Lower leg skin (tissue), 3 donors: ENCODE measurements around the gene CTRB1.

Experiments used
- CTCF ChIP-seq, 3 donors: fragments of 450-650 bp; IDR thresholded peaks; one replicate each; pipeline ENCODE4 v1.5.1; 2016; ENCODE audit warnings: antibody characterized with exemption in 3 of 3, mild to moderate bottlenecking in 3 of 3, moderate library complexity in 2 of 3
- POLR2A ChIP-seq, 2 donors: fragments of 450-650 bp; IDR thresholded peaks; one replicate each; pipeline ENCODE4 v1.6.1; 2016 to 2017; ENCODE audit warnings: antibody characterized with exemption in 2 of 2, mild to moderate bottlenecking in 1 of 2, moderate library complexity in 1 of 2

- TF ChIP-seq CTCF (IDR thresholded peaks at IDR 0.05): no peak
- TF ChIP-seq POLR2A (IDR thresholded peaks at IDR 0.05): no peak
Observed at GRCh38 chr16:75197522-75198134, 21.2 kb upstream of the CTRB1 start.
